ENCODE measurements around the gene KCNJ4. TPM values are rescaled to one million over a fixed set of nuclear protein-coding genes. Genes with fewer than 3 reads are reported as not detected.

Gene KCNJ4
- total RNA-seq, 4 donors from 2014 or later = 0.63 to 1.6 (median 1.1) TPM

GRCh38 chr22:38482662-38483308 lies 27.8 kb upstream of the KCNJ4 start:
- Histone ChIP-seq H3K27ac (no peak overlapping the region), H3K27me3 (no peaks in the 10 kb centered on the region), H3K9me3 (no peaks in the 10 kb centered on the region), H3K4me1 (peaks cover 0 to 41% (median 0%) of the 10 kb centered on the region in 4 donors), H3K4me3 (no peak overlapping the region), H3K36me3 (peaks cover 3 to 80% (median 26%) of the 10 kb centered on the region in 3 donors)
- no peak for DNase-seq (ENCODE audit: low spot score in 2 of 2)
- 90 to 93% methylated on average over 6 of the region's 6 CpGs for WGBS, 2 donors
- no peak for TF ChIP-seq EP300 (IDR thresholded peaks at IDR 0.05)
- no peak for TF ChIP-seq CTCF (IDR thresholded peaks at IDR 0.05)
- no peak for TF ChIP-seq POLR2A (IDR thresholded peaks at IDR 0.05)

DNA sequence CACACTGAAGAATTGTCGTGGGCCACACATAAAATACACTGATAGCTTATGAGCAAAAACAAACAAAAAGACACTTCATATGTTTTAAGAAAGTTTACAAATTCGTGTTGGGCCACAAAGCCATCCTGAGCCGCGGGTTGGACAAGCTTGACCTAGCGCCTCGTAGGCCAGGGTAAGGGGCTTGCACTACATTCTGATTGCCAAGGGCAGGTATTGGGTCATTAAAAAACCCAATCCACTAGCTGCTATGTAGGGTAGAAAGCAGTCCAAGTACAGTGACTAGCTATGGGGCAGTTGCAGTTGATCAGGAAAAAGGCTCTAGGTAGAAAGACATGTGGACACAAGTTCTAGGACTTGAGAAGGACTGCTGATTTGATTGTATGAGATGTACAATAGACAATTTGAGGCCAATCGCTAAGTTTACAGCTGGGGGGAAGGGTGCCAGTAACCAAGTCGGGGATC lies 26.9 kb upstream of the KCNJ4 start:
- DNase-seq (ENCODE audit: low spot score in 2 of 2) = no peak
- Histone ChIP-seq H3K27me3 (no peaks in the 10 kb centered on the region), H3K9me3 (no peaks in the 10 kb centered on the region), H3K4me1 (peaks cover 0 to 32% (median 0%) of the 10 kb centered on the region in 4 donors), H3K27ac (no peak overlapping the region), H3K4me3 (no peak overlapping the region), H3K36me3 (peaks cover 3 to 71% (median 18%) of the 10 kb centered on the region in 3 donors)
- 69% methylated on average over 8 of the region's 8 CpGs for WGBS, 2 donors
- TF ChIP-seq CTCF (IDR thresholded peaks at IDR 0.05) (no peak), POLR2A (IDR thresholded peaks at IDR 0.05) (no peak), EP300 (IDR thresholded peaks at IDR 0.05) (no peak)

DNA sequence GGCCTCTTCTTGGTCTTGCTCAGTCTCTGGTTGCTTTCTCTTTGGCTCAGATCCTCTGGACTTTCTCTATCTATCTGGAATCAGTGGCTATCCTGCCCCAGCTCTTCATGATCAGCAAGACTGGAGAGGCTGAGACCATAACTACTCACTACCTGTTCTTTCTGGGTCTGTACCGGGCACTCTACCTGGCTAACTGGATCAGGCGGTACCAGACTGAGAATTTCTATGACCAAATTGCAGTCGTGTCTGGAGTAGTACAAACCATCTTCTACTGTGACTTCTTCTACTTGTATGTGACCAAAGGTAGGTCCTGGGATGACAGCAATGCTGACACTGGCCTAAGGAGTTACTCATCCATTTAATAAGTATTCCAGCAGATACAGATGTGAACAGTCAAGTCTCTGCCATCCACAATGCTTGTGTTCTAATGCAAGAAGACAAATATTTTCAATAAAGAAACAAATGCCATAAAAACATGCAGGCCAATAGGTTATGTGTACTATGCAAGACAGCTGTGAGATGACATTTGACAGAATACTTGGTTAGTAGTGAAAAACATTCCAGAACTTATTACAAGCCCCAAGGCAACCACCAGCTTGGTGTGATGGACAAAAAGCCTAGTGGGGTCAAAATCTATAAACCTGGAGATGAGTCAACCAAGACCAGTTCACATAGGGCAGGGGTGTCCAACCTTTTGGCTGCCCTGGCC lies 26.3 kb upstream of the KCNJ4 start:
- H3K4me1 ChIP-seq = peaks cover 0 to 26% (median 0%) of the 10 kb centered on the region in 4 donors
- TF ChIP-seq POLR2A (IDR thresholded peaks at IDR 0.05) = no peak
- no peak for TF ChIP-seq EP300 (IDR thresholded peaks at IDR 0.05)
- TF ChIP-seq CTCF (IDR thresholded peaks at IDR 0.05) = no peak
- WGBS, 2 donors = 91 to 92% methylated on average over 3 of the region's 3 CpGs
- no peaks in the 10 kb centered on the region for H3K27me3 ChIP-seq
- no peak overlapping the region for H3K4me3 ChIP-seq
- no peaks in the 10 kb centered on the region for H3K9me3 ChIP-seq
- peaks cover 3 to 65% (median 13%) of the 10 kb centered on the region in 3 donors for H3K36me3 ChIP-seq
- no peak overlapping the region for H3K27ac ChIP-seq
- DNase-seq (ENCODE audit: low spot score in 2 of 2) = no peak

GRCh38 chr22:38479096-38479837 lies 24.3 kb upstream of the KCNJ4 start:
- DNase-seq (ENCODE audit: low spot score in 2 of 2) = no peak
- no peaks in the 10 kb centered on the region for H3K9me3 ChIP-seq
- peaks cover 0 to 46% (median 3%) of the 10 kb centered on the region in 3 donors for H3K36me3 ChIP-seq
- H3K27ac ChIP-seq = peak overlapping the region in 1 of 4 donors; percentile 62
- H3K4me1 ChIP-seq = peaks cover 0 to 11% (median 0%) of the 10 kb centered on the region in 4 donors
- no peak for TF ChIP-seq EP300 (IDR thresholded peaks at IDR 0.05)
- no peak for TF ChIP-seq POLR2A (IDR thresholded peaks at IDR 0.05)
- no peak for TF ChIP-seq CTCF (IDR thresholded peaks at IDR 0.05)
- no peak overlapping the region for H3K4me3 ChIP-seq
- WGBS, 2 donors = 53 to 61% methylated on average over 7 of the region's 7 CpGs
- H3K27me3 ChIP-seq = no peaks in the 10 kb centered on the region

Data from tibial nerve (tissue), 4 donors.